GM19023 (cell line): ENCODE measurements around the gene TNFAIP2.

Experiments
- ATAC-seq: cut with Tn5 transposase; IDR thresholded peaks from one replicate; pipeline ENCODE4 v1.9.1; 2021; ENCODE audit warnings: mild to moderate bottlenecking, moderate library complexity; ENCODE audit not compliant: unreplicated experiment

The TNFAIP2 gene

GRCh38 chr14:103179094-103179493 is 55.8 kb downstream of the TNFAIP2 start:
- no peak for ATAC-seq

- no peak for ATAC-seq
Measured at GRCh38 chr14:103180331-103180730, 57.1 kb downstream of the TNFAIP2 start.

GRCh38 chr14:103184046-103184445 is 60.8 kb downstream of the TNFAIP2 start:
- ATAC-seq: no peak

GRCh38 chr14:103185051-103186029 is 62.1 kb downstream of the TNFAIP2 start:
- no peak for ATAC-seq

GRCh38 chr14:103186241-103186822 is 63.1 kb downstream of the TNFAIP2 start:
- no peak for ATAC-seq
